Glutamatergic neuron (in vitro differentiated cells): Measurements from ENCODE around the gene PPP1R12B. TPM values are rescaled to one million over a fixed set of nuclear protein-coding genes. Genes with fewer than 3 reads are reported as not detected.

Source experiments
- DNase-seq: peaks from one replicate; pipeline ENCODE4 v3.0.0; 2022
- H3K27ac Mint-ChIP-seq: one replicate; pipeline ENCODE4 v1.8.0; 2020; ENCODE audit warnings: mild to moderate bottlenecking, mixed read lengths, inconsistent platforms; ENCODE audit not compliant: unreplicated experiment
- H3K27me3 Mint-ChIP-seq: one replicate; pipeline ENCODE4 v1.8.0; 2020; ENCODE audit warnings: mild to moderate bottlenecking, moderate library complexity, mixed read lengths, inconsistent platforms; ENCODE audit not compliant: unreplicated experiment
- H3K36me3 Mint-ChIP-seq: one replicate; pipeline ENCODE4 v1.8.0; 2020; ENCODE audit warnings: mild to moderate bottlenecking, mixed read lengths, inconsistent platforms; ENCODE audit not compliant: unreplicated experiment
- H3K4me1 Mint-ChIP-seq: one replicate; pipeline ENCODE4 v1.8.0; 2020; ENCODE audit warnings: mild to moderate bottlenecking, low read depth, mixed read lengths, inconsistent platforms; ENCODE audit not compliant: unreplicated experiment
- H3K4me3 Mint-ChIP-seq: one replicate; pipeline ENCODE4 v1.8.0; 2020; ENCODE audit warnings: mild to moderate bottlenecking, mixed read lengths, inconsistent platforms; ENCODE audit not compliant: unreplicated experiment
- H3K9me3 Mint-ChIP-seq: one replicate; pipeline ENCODE4 v1.8.0; 2020; ENCODE audit warnings: mild to moderate bottlenecking, moderate library complexity, mixed read lengths, inconsistent platforms; ENCODE audit not compliant: unreplicated experiment
- CTCF ChIP-seq: fragments of 200-600 bp; sonication (generic); IDR thresholded peaks from one replicate; pipeline ENCODE4 v1.5.0; 2021; ENCODE audit not compliant: partially characterized antibody, unreplicated experiment
- total RNA-seq: library from RNA; stranded (reverse); fragmentation: NEBNext Ultra II Directional; extraction: Animal tissue kit (Norgen Biotek cat#: 25700); gene quantifications from one replicate; pipeline ENCODE4 v1.2.1, GENCODE V29; 2021; ENCODE audit not compliant: unreplicated experiment

Gene PPP1R12B
- total RNA-seq, 1 donor from 2014 or later: 37.3 TPM

- Mint-ChIP-seq H3K36me3 (peaks cover under 1% of the 10 kb centered on the region), H3K27me3 (no peaks in the 10 kb centered on the region), H3K4me3 (no peak overlapping the region), H3K4me1 (peaks cover 38% of the 10 kb centered on the region), H3K9me3 (peaks cover 2% of the 10 kb centered on the region), H3K27ac (no peak overlapping the region)
- DNase-seq: no peak
- no peak for TF ChIP-seq CTCF
Measured at GRCh38 chr1:202575918-202576653, 227.6 kb downstream of the PPP1R12B start.

- H3K27ac Mint-ChIP-seq: no peak overlapping the region
- H3K9me3 Mint-ChIP-seq: peaks cover 2% of the 10 kb centered on the region
- no peak for DNase-seq
- no peaks in the 10 kb centered on the region for H3K27me3 Mint-ChIP-seq
- no peak overlapping the region for H3K4me3 Mint-ChIP-seq
- no peak for TF ChIP-seq CTCF
- peaks cover 38% of the 10 kb centered on the region for H3K4me1 Mint-ChIP-seq
- peaks cover 7% of the 10 kb centered on the region for H3K36me3 Mint-ChIP-seq
Measured at GRCh38 chr1:202576816-202577215, 228.3 kb downstream of the PPP1R12B start.

GRCh38 chr1:202577381-202577780, 228.9 kb downstream of the PPP1R12B start:
- Mint-ChIP-seq H3K27me3 (no peaks in the 10 kb centered on the region), H3K27ac (no peak overlapping the region)
- DNase-seq: no peak

GRCh38 chr1:202578001-202578504, 229.6 kb downstream of the PPP1R12B start:
- DNase-seq: no peak
- H3K27ac Mint-ChIP-seq: peak overlapping the region; percentile 93
- H3K36me3 Mint-ChIP-seq: peaks cover 7% of the 10 kb centered on the region
- peaks cover 2% of the 10 kb centered on the region for H3K9me3 Mint-ChIP-seq
- peak overlapping the region; percentile 53 for H3K4me3 Mint-ChIP-seq
- H3K27me3 Mint-ChIP-seq: no peaks in the 10 kb centered on the region
- no peak for TF ChIP-seq CTCF
- H3K4me1 Mint-ChIP-seq: peaks cover 38% of the 10 kb centered on the region

More at GRCh38 chr1:202577381-202577780, 228.9 kb downstream of the PPP1R12B start:
- H3K4me1 Mint-ChIP-seq: peaks cover 38% of the 10 kb centered on the region
- H3K4me3 Mint-ChIP-seq: peak overlapping the region; percentile 48
- no peak for TF ChIP-seq CTCF
- H3K9me3 Mint-ChIP-seq: peaks cover 2% of the 10 kb centered on the region
- peaks cover 7% of the 10 kb centered on the region for H3K36me3 Mint-ChIP-seq

- peak overlapping the region; percentile 36 for H3K4me3 Mint-ChIP-seq
- H3K4me1 Mint-ChIP-seq: peaks cover 38% of the 10 kb centered on the region
- no peak for DNase-seq
- H3K27ac Mint-ChIP-seq: peak overlapping the region; percentile 93
- H3K36me3 Mint-ChIP-seq: peaks cover 7% of the 10 kb centered on the region
- TF ChIP-seq CTCF: no peak
- H3K9me3 Mint-ChIP-seq: peaks cover 2% of the 10 kb centered on the region
- no peaks in the 10 kb centered on the region for H3K27me3 Mint-ChIP-seq
Measured at GRCh38 chr1:202578565-202578964, 230.1 kb downstream of the PPP1R12B start.
